ENCODE data around the gene KCNQ5.

- TF ChIP-seq EP300 (IDR thresholded peaks at IDR 0.05) (no peak), POLR2A (IDR thresholded peaks at IDR 0.05) (no peak), POLR2AphosphoS5 (IDR thresholded peaks at IDR 0.05) (no peak)
- TF ChIP-seq, protein P1, sequence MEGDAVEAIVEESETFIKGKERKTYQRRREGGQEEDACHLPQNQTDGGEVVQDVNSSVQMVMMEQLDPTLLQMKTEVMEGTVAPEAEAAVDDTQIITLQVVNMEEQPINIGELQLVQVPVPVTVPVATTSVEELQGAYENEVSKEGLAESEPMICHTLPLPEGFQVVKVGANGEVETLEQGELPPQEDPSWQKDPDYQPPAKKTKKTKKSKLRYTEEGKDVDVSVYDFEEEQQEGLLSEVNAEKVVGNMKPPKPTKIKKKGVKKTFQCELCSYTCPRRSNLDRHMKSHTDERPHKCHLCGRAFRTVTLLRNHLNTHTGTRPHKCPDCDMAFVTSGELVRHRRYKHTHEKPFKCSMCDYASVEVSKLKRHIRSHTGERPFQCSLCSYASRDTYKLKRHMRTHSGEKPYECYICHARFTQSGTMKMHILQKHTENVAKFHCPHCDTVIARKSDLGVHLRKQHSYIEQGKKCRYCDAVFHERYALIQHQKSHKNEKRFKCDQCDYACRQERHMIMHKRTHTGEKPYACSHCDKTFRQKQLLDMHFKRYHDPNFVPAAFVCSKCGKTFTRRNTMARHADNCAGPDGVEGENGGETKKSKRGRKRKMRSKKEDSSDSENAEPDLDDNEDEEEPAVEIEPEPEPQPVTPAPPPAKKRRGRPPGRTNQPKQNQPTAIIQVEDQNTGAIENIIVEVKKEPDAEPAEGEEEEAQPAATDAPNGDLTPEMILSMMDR (IDR thresholded peaks at IDR 0.05), result no peak
These were observed 135.2 kb downstream of the KCNQ5 start for GRCh38 chr6:72757048-72757447.
